ENCODE measurements around the gene MAP3K9. TPM values are rescaled to one million over a fixed set of nuclear protein-coding genes. Genes with fewer than 3 reads are reported as not detected.

MAP3K9 gene
- total and polyA plus RNA-seq, 2 of the 8 experiments (the other 6 are each of a cell fraction or from before 2014, with no cell fraction given), result 9.8 to 24.7 TPM

DNA sequence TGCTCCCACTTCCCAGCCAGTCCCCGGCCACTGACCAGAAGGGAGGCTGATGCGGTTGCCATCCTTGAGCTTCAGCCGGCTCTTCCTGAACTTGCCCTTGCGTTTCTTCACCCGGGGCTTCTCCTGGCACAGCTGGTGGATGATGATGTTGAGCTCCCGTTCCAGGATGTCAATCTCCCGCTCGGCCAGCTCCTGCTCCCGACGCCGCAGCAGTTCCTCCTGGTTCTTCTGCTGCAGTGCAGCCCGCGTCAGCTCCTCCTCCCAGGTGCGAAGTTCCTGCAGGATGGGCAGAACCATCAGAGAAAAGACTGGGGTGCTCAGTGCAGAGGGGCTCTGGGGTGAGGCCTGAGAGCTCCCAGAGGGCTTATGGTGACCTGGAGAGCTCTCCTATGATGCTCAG is 67.0 kb downstream of the MAP3K9 start:
- Histone ChIP-seq H4K91ac (replicated peaks; ENCODE audit: insufficient read length, low read length) (no peak overlapping the region), H2BK120ac (replicated peaks; ENCODE audit: low read depth, low read length) (no peak overlapping the region), H2AK5ac (ENCODE audit: low read depth, low read length) (no peak overlapping the region), H3K14ac (ENCODE audit: insufficient read length) (no peak overlapping the region), H3K27ac (ENCODE audit: low read depth, low read length) (no peak overlapping the region), H3K4me2 (ENCODE audit: insufficient read depth in 1 of 2, low read depth in 2 of 2, low read length in 2 of 2) (no peak overlapping the region), H4K8ac (ENCODE audit: extremely low read depth, insufficient read depth, low read length) (no peak overlapping the region), H3K9me3 (ENCODE audit: insufficient read depth in 2 of 2, low read depth in 1 of 2, low read length in 1 of 2) (no peaks in the 10 kb centered on the region), H3K4me3 (ENCODE audit: extremely low read depth in 1 of 4, insufficient read depth in 2 of 4, low read depth in 3 of 4, low read length in 4 of 4) (no peak overlapping the region), H2BK15ac (ENCODE audit: low read length) (no peak overlapping the region), H2BK20ac (ENCODE audit: low read length) (no peak overlapping the region), H3K9ac (replicated peaks in 1 of 4; ENCODE audit: extremely low read depth in 1 of 4, low read depth in 3 of 4, low read length in 3 of 4) (no peak overlapping the region), H4K5ac (ENCODE audit: insufficient read length, low read depth, low read length) (no peak overlapping the region), H3K56ac (replicated peaks; ENCODE audit: insufficient read length, low read depth, low read length) (no peak overlapping the region), H2BK12ac (ENCODE audit: low read depth, low read length) (no peak overlapping the region), H3K18ac (ENCODE audit: extremely low read depth, low read length) (no peak overlapping the region), H2AFZ (ENCODE audit: low read length) (no peak overlapping the region), H3K36me3 (ENCODE audit: control insufficient read depth in 2 of 4, insufficient read depth in 4 of 4, low read length in 3 of 4) (peaks cover 8 to 48% (median 28%) of the 10 kb centered on the region in 4 experiments), H3K79me2 (ENCODE audit: control insufficient read depth in 1 of 2, insufficient read depth in 2 of 2, low read length in 2 of 2) (no peaks in the 10 kb centered on the region), H3K23ac (ENCODE audit: insufficient read length) (no peak overlapping the region), H3K27me3 (replicated peaks in 1 of 4; ENCODE audit: control insufficient read depth in 3 of 4, extremely low read depth in 1 of 4, insufficient read depth in 3 of 4, low read length in 3 of 4) (no peaks in the 10 kb centered on the region), H3K4me1 (replicated peaks in 1 of 4; ENCODE audit: control insufficient read depth in 3 of 4, insufficient read depth in 4 of 4, low read length in 3 of 4) (no peaks in the 10 kb centered on the region), H4K20me1 (replicated peaks in 1 of 2; ENCODE audit: control insufficient read depth in 1 of 2, insufficient read depth in 2 of 2, low read length in 2 of 2) (peaks cover 0 to 2% of the 10 kb centered on the region in 2 experiments), H2BK5ac (ENCODE audit: low read depth, low read length) (no peak overlapping the region), H3K23me2 (ENCODE audit: low read depth, low read length) (no peaks in the 10 kb centered on the region; the same call in 1 of the 2 replicates), H3K4ac (replicated peaks; ENCODE audit: insufficient read length, low read depth, low read length) (no peak overlapping the region), H3K79me1 (ENCODE audit: low read depth, low read length) (no peaks in the 10 kb centered on the region)
- DNase-seq (ENCODE audit: low read depth in 1 of 2, low spot score in 2 of 2) (no peak), FAIRE-seq (no peak)
- ChIA-PET CTCF (ENCODE audit: partially characterized antibody) (interaction anchor here (0.8 to 1.3 kb wide), 6 partner anchors 10 to 1011 kb away, joined by 3 to 4 read pairs (median 3); no protein-coding TSS in a partner anchor), POLR2A (ENCODE audit: partially characterized antibody) (interaction anchor here (1.2 kb wide), 1 partner anchor 96 kb away, joined by 3 read pairs; no protein-coding TSS in a partner anchor)
- 94% methylated on average over 8 of the region's 14 CpGs; no CpG with 5 or more reads in 1 of the 2 experiments for WGBS, 2 experiments (ENCODE audit: extremely low coverage in 1 of 2, insufficient coverage in 1 of 2, insufficient read length in 1 of 2, insufficient replicate concordance in 2 of 2, low coverage in 1 of 2, low lambda C conversion rate in 2 of 2, missing lambda C conversion rate in 1 of 2)

Data from H1 (cell line).